Inferior parietal cortex (tissue), 1 donor: ENCODE data around the gene PTS.

Experiments
- DNase-seq: peaks from one replicate; pipeline ENCODE4 v3.0.0-alpha.2; 2016; ENCODE audit errors: extremely low spot score

The PTS gene

GRCh38 chr11:112221274-112221835 lies 4.9 kb upstream of the PTS start:
- no peak for DNase-seq

- DNase-seq, result no peak
Measured at GRCh38 chr11:112222303-112222702, 3.9 kb upstream of the PTS start.

- DNase-seq, result no peak
Measured at GRCh38 chr11:112223121-112223520, 3.1 kb upstream of the PTS start.

GRCh38 chr11:112223754-112224532 lies 2.3 kb upstream of the PTS start:
- DNase-seq, result no peak

GRCh38 chr11:112225753-112226061 lies 521 bp upstream of the PTS start:
- DNase-seq, result no peak

GRCh38 chr11:112226831-112227401 lies 688 bp downstream of the PTS start:
- DNase-seq, result peak; percentile 27

- DNase-seq, result no peak
Measured at GRCh38 chr11:112227471-112227870, 1.2 kb downstream of the PTS start.

GRCh38 chr11:112228706-112229105 lies 2.5 kb downstream of the PTS start:
- DNase-seq, result no peak

- DNase-seq, result no peak
Measured at GRCh38 chr11:112229159-112229558, 2.9 kb downstream of the PTS start.

- no peak for DNase-seq
Measured at GRCh38 chr11:112229746-112230433, 3.7 kb downstream of the PTS start.

GRCh38 chr11:112231952-112232351 lies 5.7 kb downstream of the PTS start:
- no peak for DNase-seq

GRCh38 chr11:112235750-112236390 lies 9.6 kb downstream of the PTS start:
- no peak for DNase-seq

- DNase-seq, result no peak
Measured at GRCh38 chr11:112237451-112237850, 11.2 kb downstream of the PTS start.

- no peak for DNase-seq
Measured at GRCh38 chr11:112238041-112238440, 11.8 kb downstream of the PTS start.

- DNase-seq, result no peak
Measured at GRCh38 chr11:112241486-112241885, 15.3 kb downstream of the PTS start.

- DNase-seq, result no peak
Measured at GRCh38 chr11:112247201-112247600, 21.0 kb downstream of the PTS start.

GRCh38 chr11:112248201-112248600 lies 22.0 kb downstream of the PTS start:
- DNase-seq, result no peak

GRCh38 chr11:112249871-112250610 lies 23.8 kb downstream of the PTS start:
- DNase-seq, result no peak

- DNase-seq, result no peak
Measured at GRCh38 chr11:112253605-112254242, 27.5 kb downstream of the PTS start.

- peak; percentile 30 for DNase-seq
Measured at GRCh38 chr11:112255067-112255720, 29.0 kb downstream of the PTS start.

GRCh38 chr11:112260490-112260889 lies 34.3 kb downstream of the PTS start, which contains the start of gene PLET1:
Gene PLET1, minus strand, starts transcription at chr11:112260860. Its CDS starts 271 bp downstream, at chr11:112260589.
- no peak for DNase-seq
